Spleen (tissue), 11 donors: Measurements from ENCODE around the gene FGGY. TPM values are rescaled to one million over a fixed set of nuclear protein-coding genes. Genes with fewer than 3 reads are reported as not detected.

Experiments
- DNase-seq: peaks from one replicate; pipeline ENCODE4 v3.0.0-alpha.2; 2020
- H3K27ac ChIP-seq, 8 donors: fragments of 200-600 bp; sonication (generic) in 7 of 8; 1 replicate in 4 of 8; 2 replicates in 4 of 8; pipeline versions ENCODE4 v1.5.0 to v1.8.0; 2016 to 2021; ENCODE audit warnings: inconsistent platforms in 4 of 8, mild to moderate bottlenecking in 4 of 8, moderate library complexity in 1 of 8
- H3K27me3 ChIP-seq, 7 donors: fragments of 200-600 bp; sonication (generic) in 6 of 7; replicated peaks in 1 of 7; 1 replicate in 4 of 7; 2 replicates in 3 of 7; pipeline versions ENCODE4 v1.5.0 to v1.8.0; 2016 to 2021; ENCODE audit warnings: inconsistent platforms in 3 of 7, mild to moderate bottlenecking in 1 of 7
- H3K36me3 ChIP-seq, 6 donors: fragments of 200-600 bp; sonication (generic) in 5 of 6; 1 replicate in 4 of 6; 2 replicates in 2 of 6; pipeline versions ENCODE4 v1.5.0 to v1.8.0; 2016 to 2021; ENCODE audit warnings: inconsistent platforms in 2 of 6
- H3K4me1 ChIP-seq, 6 donors: fragments of 200-600 bp; sonication (generic) in 5 of 6; 1 replicate in 3 of 6; 2 replicates in 3 of 6; pipeline versions ENCODE4 v1.5.0 to v1.8.0; 2016 to 2021; ENCODE audit warnings: inconsistent platforms in 3 of 6
- H3K4me3 ChIP-seq, 8 donors: fragments of 200-600 bp; sonication (generic) in 7 of 8; 1 replicate in 4 of 8; 2 replicates in 4 of 8; pipeline versions ENCODE4 v1.5.0 to v1.8.0; 2016 to 2021; ENCODE audit warnings: inconsistent platforms in 4 of 8, mild to moderate bottlenecking in 4 of 8, moderate library complexity in 2 of 8
- H3K9me3 ChIP-seq, 8 donors: fragments of 200-600 bp; sonication (generic) in 7 of 8; 1 replicate in 4 of 8; 2 replicates in 4 of 8; pipeline versions ENCODE4 v1.5.0 to v1.8.0; 2016 to 2021; ENCODE audit warnings: inconsistent platforms in 4 of 8
- POLR2A ChIP-seq, 3 donors: fragments of 450-650 bp; IDR thresholded peaks; one replicate each; pipeline ENCODE4 v1.5.1; 2017; ENCODE audit warnings: antibody characterized with exemption in 3 of 3, mild to moderate bottlenecking in 1 of 3
- POLR2AphosphoS5 ChIP-seq, 3 donors: sonication (generic); formaldehyde crosslinking; IDR thresholded peaks; one replicate each; pipeline ENCODE4 v1.5.1; 2017; ENCODE audit warnings: antibody characterized with exemption in 3 of 3
- WGBS, 5 donors: extraction: QIAGEN DNeasy Blood & Tissue Kit in 3 of 5; methylation state at CpG; one replicate each; pipeline versions ENCODE4 v1.1.5 to v1.1.7; 2013 to 2018; 5-methylcytosine and 5-hydroxymethylcytosine counted together
- intact Hi-C: fragments of 100-400 bp; cut with DNase I; formaldehyde crosslinking; loops from one replicate; pipeline ENCODE4 v1.15.0; 2023; ENCODE audit warnings: low total_unique reads
- polyA plus RNA-seq, 3 donors: library from polyadenylated mRNA; stranded (reverse); fragments of 200-250 nt; gene quantifications; one replicate each; pipeline ENCODE4 v1.2.1, GENCODE V29; 2013
- total RNA-seq, 7 donors: library from RNA; depleted of rRNA in 3 of 7; stranded (reverse); fragments of >200 nt in 3 of 7; fragmentation: NEBNext Ultra II Directional in 4 of 7; extraction: Animal tissue kit (Norgen Biotek cat#: 25700) in 4 of 7; gene quantifications; one replicate each; pipeline versions ENCODE4 v1.1.0 to v1.2.1, GENCODE V29; 2016 to 2021
- TF ChIP-seq, protein P1 (sequence below), 11 experiments: fragments of 200-600 bp in 7 of 11; fragments of 450-650 bp in 4 of 11; sonication (generic) in 4 of 11; IDR thresholded peaks in 8 of 11; conservative IDR thresholded peaks in 3 of 11; 1 replicate in 7 of 11; 2 replicates in 4 of 11; pipeline versions ENCODE4 v1.4.0 to v1.8.0; 2016 to 2021; ENCODE audit warnings: antibody characterized with exemption in 11 of 11, inconsistent platforms in 4 of 11, mild to moderate bottlenecking in 1 of 11
- donor health status: healthy with polysubstance abuse.
- donor health status: DM: no; HTN: no; CAD: no; lungs with moderate emphysema.
- donor health status: DM: no; HTN: no; CAD: no.
- donor health status: Bipolar disorder and iron deficiency.
- donor health status: healthy.
- donor health status: DM: no; HTN: no; CAD: no.
- donor health status: DM: yes; HTN: yes; CAD: no.

FGGY gene
- total and polyA plus RNA-seq, 10 donors = 1.7 to 27.8 (median 13.2) TPM

DNA sequence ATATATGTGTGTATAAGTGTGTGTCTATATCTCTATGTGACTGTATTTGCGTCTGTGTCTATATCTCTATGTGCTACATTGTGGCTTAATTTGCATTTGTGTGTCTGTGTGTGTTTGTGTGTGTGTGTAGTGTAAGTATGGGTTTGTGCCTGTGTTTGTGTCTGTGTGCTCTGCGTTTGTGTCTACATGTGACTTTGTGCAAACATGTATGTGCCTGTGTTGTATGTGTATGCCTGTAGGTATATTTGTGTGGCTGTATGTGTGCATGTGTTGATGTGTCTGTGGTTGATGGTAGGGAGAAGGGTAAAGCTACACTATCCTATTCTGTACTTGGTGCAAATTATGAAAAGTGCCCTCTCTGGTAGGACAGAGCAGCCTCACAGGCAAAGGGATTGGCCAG is 7.3 kb upstream of the FGGY start:
- no peaks in the 10 kb centered on the region for H3K27me3 ChIP-seq
- intact Hi-C loops = no loop called here
- no peaks in the 10 kb centered on the region for H3K9me3 ChIP-seq
- WGBS, 5 donors = 88 to 98% (median 93%) methylated on average over 2 of the region's 2 CpGs
- DNase-seq = no peak
- TF ChIP-seq POLR2AphosphoS5 (IDR thresholded peaks at IDR 0.05) (no peak), POLR2A (IDR thresholded peaks at IDR 0.05) (no peak)
- TF ChIP-seq, protein P1, sequence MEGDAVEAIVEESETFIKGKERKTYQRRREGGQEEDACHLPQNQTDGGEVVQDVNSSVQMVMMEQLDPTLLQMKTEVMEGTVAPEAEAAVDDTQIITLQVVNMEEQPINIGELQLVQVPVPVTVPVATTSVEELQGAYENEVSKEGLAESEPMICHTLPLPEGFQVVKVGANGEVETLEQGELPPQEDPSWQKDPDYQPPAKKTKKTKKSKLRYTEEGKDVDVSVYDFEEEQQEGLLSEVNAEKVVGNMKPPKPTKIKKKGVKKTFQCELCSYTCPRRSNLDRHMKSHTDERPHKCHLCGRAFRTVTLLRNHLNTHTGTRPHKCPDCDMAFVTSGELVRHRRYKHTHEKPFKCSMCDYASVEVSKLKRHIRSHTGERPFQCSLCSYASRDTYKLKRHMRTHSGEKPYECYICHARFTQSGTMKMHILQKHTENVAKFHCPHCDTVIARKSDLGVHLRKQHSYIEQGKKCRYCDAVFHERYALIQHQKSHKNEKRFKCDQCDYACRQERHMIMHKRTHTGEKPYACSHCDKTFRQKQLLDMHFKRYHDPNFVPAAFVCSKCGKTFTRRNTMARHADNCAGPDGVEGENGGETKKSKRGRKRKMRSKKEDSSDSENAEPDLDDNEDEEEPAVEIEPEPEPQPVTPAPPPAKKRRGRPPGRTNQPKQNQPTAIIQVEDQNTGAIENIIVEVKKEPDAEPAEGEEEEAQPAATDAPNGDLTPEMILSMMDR (IDR thresholded peaks at IDR 0.05 in 8 of 11, conservative IDR thresholded peaks at IDR 0.05 in 3 of 11) = no peak
- H3K4me1 ChIP-seq = peaks cover 7 to 40% (median 23%) of the 10 kb centered on the region in 6 donors
- no peak overlapping the region for H3K27ac ChIP-seq
- H3K36me3 ChIP-seq = no peaks in the 10 kb centered on the region
- no peak overlapping the region for H3K4me3 ChIP-seq

DNA sequence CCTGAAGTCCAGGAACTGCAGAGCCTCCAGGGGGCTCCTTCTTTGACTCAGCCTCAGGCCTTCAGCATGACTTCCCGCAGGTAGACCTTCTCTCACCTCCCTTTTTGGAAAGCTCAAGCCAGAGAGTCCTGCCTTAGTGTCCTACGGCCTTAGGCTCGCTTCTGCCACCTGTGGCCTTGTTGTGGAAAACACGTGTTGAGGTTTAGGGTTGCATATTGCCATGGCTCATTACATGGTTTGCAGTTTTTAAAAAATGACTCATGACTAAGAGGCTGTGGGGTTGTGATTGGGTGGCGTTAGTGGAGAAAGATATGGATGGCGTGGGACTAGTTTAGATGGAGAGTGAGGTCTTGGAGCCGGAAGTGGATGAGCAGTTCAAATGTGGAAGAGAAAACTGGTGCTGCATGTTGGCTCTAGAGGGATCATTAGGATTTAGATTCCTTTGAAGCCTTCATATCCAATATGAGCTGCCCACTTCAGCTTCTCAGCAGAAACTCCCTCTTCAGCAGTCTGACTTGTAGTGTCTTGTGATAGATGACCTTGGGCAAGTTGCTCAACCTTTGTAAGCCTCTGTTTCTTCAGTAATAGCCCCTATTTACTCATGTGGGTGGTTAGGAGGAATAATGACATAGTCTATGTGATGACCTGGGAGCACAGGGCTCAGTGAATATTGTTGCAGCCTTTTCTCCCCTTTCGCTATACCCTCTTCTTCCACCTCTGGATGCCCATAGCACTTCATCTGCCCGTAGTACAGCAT is 6.5 kb upstream of the FGGY start:
- peak overlapping the region in 1 of 8 donors; percentile 87 for H3K27ac ChIP-seq
- no peaks in the 10 kb centered on the region for H3K9me3 ChIP-seq
- TF ChIP-seq POLR2A (IDR thresholded peaks at IDR 0.05) (no peak), POLR2AphosphoS5 (IDR thresholded peaks at IDR 0.05) (no peak)
- TF ChIP-seq, protein P1 (IDR thresholded peaks at IDR 0.05 in 8 of 11, conservative IDR thresholded peaks at IDR 0.05 in 3 of 11) = peak in 7 of 11 experiments; percentile 9 to 42 (median 29)
- peaks cover 7 to 43% (median 23%) of the 10 kb centered on the region in 6 donors for H3K4me1 ChIP-seq
- no peaks in the 10 kb centered on the region for H3K27me3 ChIP-seq
- no peak overlapping the region for H3K4me3 ChIP-seq
- no peaks in the 10 kb centered on the region for H3K36me3 ChIP-seq
- no peak for DNase-seq
- intact Hi-C loops = loop anchor here (10.0 kb wide), 3 partner anchors 386 to 506 kb away; partner anchors contain the start of gene JUN
- 71 to 76% (median 73%) methylated on average over 9 of the region's 9 CpGs for WGBS, 5 donors

DNA sequence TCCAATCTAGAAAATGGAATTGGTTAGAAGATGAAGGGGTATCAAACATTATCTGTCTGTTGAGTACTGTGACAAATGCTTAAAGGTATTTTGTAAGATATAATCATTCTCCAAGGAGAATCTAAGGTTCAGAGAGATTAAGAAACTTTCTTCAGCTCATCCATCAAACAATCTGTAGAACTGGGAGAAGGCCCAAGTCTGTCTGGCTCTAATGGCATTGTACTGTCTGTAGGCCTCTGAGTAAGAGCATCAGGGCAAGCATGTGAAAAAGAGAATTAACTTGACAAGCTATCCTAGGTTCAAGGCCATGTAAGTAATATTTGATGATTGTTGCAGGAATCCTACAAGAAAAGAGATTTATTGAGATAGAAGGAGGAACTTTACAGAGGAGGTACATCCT is 5.3 kb upstream of the FGGY start:
- H3K27me3 ChIP-seq = no peaks in the 10 kb centered on the region
- no peaks in the 10 kb centered on the region for H3K9me3 ChIP-seq
- TF ChIP-seq, protein P1 (IDR thresholded peaks at IDR 0.05 in 8 of 11, conservative IDR thresholded peaks at IDR 0.05 in 3 of 11) = no peak
- no peak for TF ChIP-seq POLR2AphosphoS5 (IDR thresholded peaks at IDR 0.05)
- no peak for TF ChIP-seq POLR2A (IDR thresholded peaks at IDR 0.05)
- intact Hi-C loops = loop anchor here (10.0 kb wide), 3 partner anchors 387 to 507 kb away; partner anchors contain the start of gene JUN
- peak overlapping the region in 1 of 8 donors; percentile 44 for H3K4me3 ChIP-seq
- peaks cover 8 to 53% (median 31%) of the 10 kb centered on the region in 6 donors for H3K4me1 ChIP-seq
- no peaks in the 10 kb centered on the region for H3K36me3 ChIP-seq
- no peak for DNase-seq
- H3K27ac ChIP-seq = peak overlapping the region in 6 of 8 donors; percentile 72 to 87 (median 78)

DNA sequence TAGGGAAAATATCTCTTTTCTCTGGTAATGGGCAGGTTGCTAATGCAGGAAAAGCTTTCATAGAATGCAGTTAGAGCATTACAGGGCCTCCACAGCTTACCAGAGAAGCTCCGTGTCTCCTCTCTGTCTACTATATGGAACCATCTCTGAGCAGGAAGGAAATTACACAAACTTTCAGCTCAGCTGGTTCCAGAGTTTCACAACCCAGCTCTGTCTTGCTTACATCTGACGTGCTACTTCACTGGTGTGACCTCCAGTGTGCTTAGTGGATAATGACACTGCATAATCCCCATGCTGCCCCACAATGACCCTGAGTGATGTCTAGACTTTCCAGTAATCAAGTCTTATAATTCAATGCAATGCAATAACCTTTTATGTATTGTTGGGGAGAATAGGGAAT is 4.3 kb upstream of the FGGY start:
- 8 to 21% (median 14%) methylated on average over 2 of the region's 2 CpGs for WGBS, 5 donors
- DNase-seq = no peak
- Histone ChIP-seq H3K27ac (peak overlapping the region in 7 of 8 donors; percentile 22 to 87 (median 76)), H3K4me3 (peak overlapping the region in 1 of 8 donors; percentile 44), H3K27me3 (no peaks in the 10 kb centered on the region), H3K4me1 (peaks cover 11 to 59% (median 36%) of the 10 kb centered on the region in 6 donors), H3K9me3 (no peaks in the 10 kb centered on the region), H3K36me3 (no peaks in the 10 kb centered on the region)
- intact Hi-C loops = loop anchor here (10.0 kb wide), 3 partner anchors 388 to 508 kb away; partner anchors contain the start of gene JUN
- no peak for TF ChIP-seq POLR2A (IDR thresholded peaks at IDR 0.05)
- peak in 1 of 3 donors; percentile 90 for TF ChIP-seq POLR2AphosphoS5 (IDR thresholded peaks at IDR 0.05)
- TF ChIP-seq, protein P1 (IDR thresholded peaks at IDR 0.05 in 8 of 11, conservative IDR thresholded peaks at IDR 0.05 in 3 of 11) = peak in 1 of 11 experiments; percentile 21
